ENCODE data around the gene SMIM22. TPM values are rescaled to one million over a fixed set of nuclear protein-coding genes. Genes with fewer than 3 reads are reported as not detected.

SMIM22 gene
- total and polyA plus RNA-seq, 4 donors, result 0.49 to 1.2 (median 0.72) TPM; not detected in 1

Small RNA genes within 50 kb of the gene (small RNA-seq; reads per million reads assigned to genes)
- gene RF00017, result not detected

Other genes starting within 250 kb of the SMIM22 start
- under 1 TPM; 0.09 to 0.25 TPM for gene C16orf96, start 239.0 kb upstream of the SMIM22 start, total RNA-seq
- under 1 TPM; 0.06 to 0.07 TPM for gene C16orf96, start 239.0 kb upstream of the SMIM22 start, polyA plus RNA-seq
- gene UBALD1, start 180.5 kb upstream of the SMIM22 start, total RNA-seq, result 1 to 10 TPM; 4.5 to 6.9 TPM
- 10 to 100 TPM in 1 of 2 donors, 1 to 10 TPM in 1; 8.2 to 22.4 TPM for gene UBALD1, start 180.5 kb upstream of the SMIM22 start, polyA plus RNA-seq
- 10 to 100 TPM; 15.9 to 35.7 TPM for gene MGRN1, start 170.5 kb upstream of the SMIM22 start, total RNA-seq
- gene MGRN1, start 170.5 kb upstream of the SMIM22 start, polyA plus RNA-seq, result 10 to 100 TPM; 21.9 to 29.9 TPM
- gene NUDT16L1, start 101.8 kb upstream of the SMIM22 start, total RNA-seq, result 10 to 100 TPM; 22.4 to 40.3 TPM
- 10 to 100 TPM; 32.3 to 43.4 TPM for gene NUDT16L1, start 101.8 kb upstream of the SMIM22 start, polyA plus RNA-seq
- 10 to 100 TPM in 1 of 2 donors, 1 to 10 TPM in 1; 4.1 to 14.0 TPM for gene ANKS3, start 61.1 kb upstream of the SMIM22 start, total RNA-seq
- gene ANKS3, start 61.1 kb upstream of the SMIM22 start, polyA plus RNA-seq, result 1 to 10 TPM; 4.0 to 5.3 TPM
- under 1 TPM; 0.42 to 0.70 TPM for gene DNAAF8, start 60.8 kb upstream of the SMIM22 start, total RNA-seq
- gene DNAAF8, start 60.8 kb upstream of the SMIM22 start, polyA plus RNA-seq, result under 1 TPM; 0.33 to 0.75 TPM
- 1 to 10 TPM; 5.9 to 7.4 TPM for gene ZNF500, start 28.2 kb upstream of the SMIM22 start, total RNA-seq
- 1 to 10 TPM; 3.0 to 4.0 TPM for gene ZNF500, start 28.2 kb upstream of the SMIM22 start, polyA plus RNA-seq
- not detected for gene SEPTIN12, start 7.0 kb upstream of the SMIM22 start, total RNA-seq
- gene SEPTIN12, start 7.0 kb upstream of the SMIM22 start, polyA plus RNA-seq, result not detected
- 10 to 100 TPM; 14.0 to 28.1 TPM for gene ROGDI, start 7.3 kb downstream of the SMIM22 start, total RNA-seq
- gene ROGDI, start 7.3 kb downstream of the SMIM22 start, polyA plus RNA-seq, result 10 to 100 TPM; 16.1 to 18.6 TPM
- gene GLYR1, start 51.9 kb downstream of the SMIM22 start, total RNA-seq, result 10 to 100 TPM; 43.7 to 50.2 TPM
- 10 to 100 TPM; 18.1 to 37.4 TPM for gene GLYR1, start 51.9 kb downstream of the SMIM22 start, polyA plus RNA-seq
- gene UBN1, start 52.1 kb downstream of the SMIM22 start, total RNA-seq, result 10 to 100 TPM; 19.1 to 19.7 TPM
- 1 to 10 TPM; 7.3 to 9.3 TPM for gene UBN1, start 52.1 kb downstream of the SMIM22 start, polyA plus RNA-seq
- 10 to 100 TPM in 1 of 2 donors, 1 to 10 TPM in 1; 2.1 to 26.0 TPM for gene PPL, start 141.8 kb downstream of the SMIM22 start, total RNA-seq
- 1 to 10 TPM; 5.4 to 6.8 TPM for gene PPL, start 141.8 kb downstream of the SMIM22 start, polyA plus RNA-seq
- gene SEC14L5, start 163.0 kb downstream of the SMIM22 start, total RNA-seq, result under 1 TPM; 0.17 to 0.65 TPM
- under 1 TPM; 0.03 to 0.07 TPM for gene SEC14L5, start 163.0 kb downstream of the SMIM22 start, polyA plus RNA-seq
- gene NAGPA, start 238.6 kb downstream of the SMIM22 start, total RNA-seq, result 10 to 100 TPM; 11.7 to 13.4 TPM
- gene NAGPA, start 238.6 kb downstream of the SMIM22 start, polyA plus RNA-seq, result 1 to 10 TPM; 5.4 to 9.8 TPM

Data from liver (tissue), 5 donors.